HG03521 (cell line): Measurements from ENCODE around the gene NCOA3.
"Not testable (repeated sequence)": the region's sequence is repeated elsewhere in the genome, so short reads cannot be mapped to it uniquely, and the experiment has no call there.

Experiments used
- ATAC-seq: cut with Tn5 transposase; IDR thresholded peaks from one replicate; pipeline ENCODE4 v1.9.1; 2021; ENCODE audit warnings: mild to moderate bottlenecking, moderate library complexity; ENCODE audit not compliant: unreplicated experiment

Gene NCOA3

GRCh38 chr20:47534405-47534804, 32.7 kb downstream of the NCOA3 start:
- no peak for ATAC-seq

GRCh38 chr20:47535088-47535487, 33.4 kb downstream of the NCOA3 start:
- ATAC-seq, result no peak

GRCh38 chr20:47535994-47536393, 34.3 kb downstream of the NCOA3 start:
- ATAC-seq, result no peak

GRCh38 chr20:47540443-47541354, 39.0 kb downstream of the NCOA3 start:
- ATAC-seq, result no peak

- ATAC-seq, result no peak
Observed at GRCh38 chr20:47541355-47541922, 39.8 kb downstream of the NCOA3 start.

GRCh38 chr20:47543006-47543431, 41.3 kb downstream of the NCOA3 start:
- no peak for ATAC-seq

- ATAC-seq, result no peak
Observed at GRCh38 chr20:47544240-47544639, 42.6 kb downstream of the NCOA3 start.

- no peak for ATAC-seq
Observed at GRCh38 chr20:47544852-47545251, 43.2 kb downstream of the NCOA3 start.

GRCh38 chr20:47545499-47545898, 43.8 kb downstream of the NCOA3 start:
- no peak for ATAC-seq

- no peak for ATAC-seq
Observed at GRCh38 chr20:47546184-47547033, 44.7 kb downstream of the NCOA3 start.

- no peak for ATAC-seq
Observed at GRCh38 chr20:47547034-47547387, 45.3 kb downstream of the NCOA3 start.

- ATAC-seq, result no peak
Observed at GRCh38 chr20:47549671-47550070, 48.0 kb downstream of the NCOA3 start.

GRCh38 chr20:47551222-47551621, 49.5 kb downstream of the NCOA3 start:
- ATAC-seq, result no peak

GRCh38 chr20:47551841-47552240, 50.2 kb downstream of the NCOA3 start:
- no peak for ATAC-seq

GRCh38 chr20:47552996-47553395, 51.3 kb downstream of the NCOA3 start:
- ATAC-seq, result no peak

- not testable (repeated sequence) for ATAC-seq
Observed at GRCh38 chr20:47553594-47554235, 52.0 kb downstream of the NCOA3 start.

GRCh38 chr20:47554283-47554682, 52.6 kb downstream of the NCOA3 start:
- ATAC-seq, result not testable (repeated sequence)

- no peak for ATAC-seq
Observed at GRCh38 chr20:47557218-47557617, 55.5 kb downstream of the NCOA3 start.

- ATAC-seq, result no peak
Observed at GRCh38 chr20:47557791-47558190, 56.1 kb downstream of the NCOA3 start.

GRCh38 chr20:47558295-47559066, 56.8 kb downstream of the NCOA3 start:
- no peak for ATAC-seq
